GM12801 (cell line): ENCODE results near the gene SIRPA.

ENCODE experiments used
- CTCF ChIP-seq: IDR thresholded peaks from one replicate; pipeline ENCODE4 v1.5.1; 2011; ENCODE audit warnings: control low read depth; ENCODE audit not compliant: insufficient read length; ENCODE audit errors: extremely low read depth

Gene SIRPA

DNA sequence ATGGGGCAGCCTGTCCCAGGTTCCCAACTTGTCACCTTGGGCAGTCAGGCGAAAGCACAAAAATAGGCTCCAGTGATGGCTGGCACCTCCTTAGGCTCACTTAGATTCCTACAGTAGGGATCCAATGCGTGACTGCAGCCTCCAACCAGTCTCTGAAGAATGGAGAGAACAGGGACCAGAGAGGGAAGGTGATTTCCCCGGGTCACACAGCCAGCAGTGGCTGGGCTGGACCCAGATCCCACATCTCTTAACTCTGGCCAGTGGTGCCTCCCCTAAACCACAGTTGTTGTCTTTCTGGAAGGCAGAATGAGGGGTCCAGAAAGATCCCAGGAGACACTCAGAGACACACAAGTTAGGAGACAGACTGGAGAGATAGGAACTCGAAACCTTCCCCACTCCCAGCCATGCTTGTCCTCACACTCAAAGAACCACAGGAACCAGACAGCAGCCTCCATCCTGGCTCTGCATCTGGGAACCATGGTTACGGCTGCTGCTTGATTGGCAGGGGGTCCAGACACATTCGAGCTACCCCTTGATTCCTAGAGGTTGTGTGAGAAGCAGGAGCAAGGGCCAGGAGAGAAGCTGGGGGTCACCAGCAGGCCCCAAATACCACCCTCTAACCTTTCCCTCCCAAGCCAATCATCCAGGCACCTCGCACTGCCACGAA lies 33.1 kb upstream of the SIRPA start:
- no peak for TF ChIP-seq CTCF

- no peak for TF ChIP-seq CTCF
Observed at GRCh38 chr20:1862663-1863053, 32.5 kb upstream of the SIRPA start.

- TF ChIP-seq CTCF: no peak
Observed at GRCh38 chr20:1863296-1863695, 31.9 kb upstream of the SIRPA start.

DNA sequence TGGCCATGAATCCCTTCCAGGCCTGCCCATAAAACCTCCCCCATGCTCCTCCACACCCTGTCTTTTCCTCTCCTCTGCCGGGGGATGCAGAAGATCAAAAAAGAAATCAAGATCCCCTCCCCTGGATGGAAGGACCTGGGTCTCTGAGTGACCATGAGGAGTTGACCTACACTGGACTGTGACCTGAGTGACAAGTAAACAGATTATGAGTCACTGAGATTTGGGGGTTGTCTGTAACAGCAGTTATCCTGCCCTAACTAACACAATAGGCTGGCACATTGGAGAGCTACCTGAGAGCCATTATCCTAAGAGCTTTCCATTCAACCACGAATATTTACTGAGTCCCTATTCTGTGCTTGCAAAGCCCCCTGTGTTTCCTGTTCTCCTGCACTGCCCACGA lies 28.4 kb upstream of the SIRPA start:
- TF ChIP-seq CTCF: no peak

DNA sequence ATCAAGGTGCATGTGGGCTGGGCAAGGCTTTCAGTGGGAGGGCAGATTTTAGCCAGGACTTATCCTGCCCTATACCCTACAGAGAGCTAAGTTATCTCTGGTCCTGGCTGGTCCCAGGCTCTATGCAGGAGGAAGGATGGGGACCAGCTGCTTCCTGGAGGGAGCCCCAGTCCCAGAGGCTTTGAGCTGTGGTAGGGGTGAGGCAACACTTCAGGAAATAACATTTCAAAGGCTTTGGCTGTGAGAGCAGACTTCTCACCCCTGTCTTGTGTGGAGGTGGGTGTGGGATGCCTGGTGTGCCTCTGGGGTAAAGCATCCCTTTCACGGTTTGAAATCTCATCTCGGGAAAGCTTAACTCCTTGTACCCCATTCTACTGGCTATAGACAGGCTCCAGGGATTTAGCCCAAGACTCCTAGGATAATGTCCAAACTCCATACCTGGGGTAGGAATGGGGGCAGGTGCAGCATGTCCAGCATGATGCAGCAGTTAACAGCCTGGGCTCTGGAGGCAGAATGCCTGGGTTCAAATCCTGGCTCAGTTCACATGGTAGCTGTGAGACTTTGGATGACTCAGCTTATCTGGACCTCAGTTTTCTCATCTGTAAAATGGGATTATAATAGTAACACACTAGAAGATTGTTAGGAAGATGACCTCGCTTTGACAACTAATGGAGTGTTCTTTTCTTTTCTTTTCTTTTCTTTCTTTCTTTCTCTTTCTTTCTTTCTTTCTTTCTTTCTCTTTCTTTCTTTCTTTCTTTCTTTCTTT lies 27.5 kb upstream of the SIRPA start:
- no peak for TF ChIP-seq CTCF

DNA sequence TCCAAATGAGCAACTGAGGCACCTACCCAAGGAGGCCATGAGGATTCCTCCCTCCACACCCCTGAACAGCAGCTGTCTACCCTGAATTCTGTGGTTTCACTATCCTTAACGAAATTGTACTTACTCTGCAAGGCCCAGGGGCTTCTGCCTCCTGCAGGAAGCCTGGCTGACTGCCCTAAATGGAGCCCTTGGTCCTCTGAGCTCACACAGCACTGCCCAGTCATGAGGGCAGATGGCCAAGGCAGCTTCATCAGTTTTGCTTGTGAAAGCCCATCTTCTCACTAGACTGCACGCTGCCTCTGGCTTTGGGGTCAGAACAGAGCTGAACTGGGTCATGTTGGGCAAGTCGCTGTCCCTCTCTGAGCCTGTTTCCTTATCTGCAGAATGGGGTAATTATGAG lies 26.4 kb upstream of the SIRPA start:
- TF ChIP-seq CTCF: no peak

GRCh38 chr20:1870323-1870722 lies 24.9 kb upstream of the SIRPA start:
- no peak for TF ChIP-seq CTCF
